Measurements from ENCODE around the gene C2CD3. TPM values are rescaled to one million over a fixed set of nuclear protein-coding genes. Genes with fewer than 3 reads are reported as not detected.

Gene C2CD3, protein sequence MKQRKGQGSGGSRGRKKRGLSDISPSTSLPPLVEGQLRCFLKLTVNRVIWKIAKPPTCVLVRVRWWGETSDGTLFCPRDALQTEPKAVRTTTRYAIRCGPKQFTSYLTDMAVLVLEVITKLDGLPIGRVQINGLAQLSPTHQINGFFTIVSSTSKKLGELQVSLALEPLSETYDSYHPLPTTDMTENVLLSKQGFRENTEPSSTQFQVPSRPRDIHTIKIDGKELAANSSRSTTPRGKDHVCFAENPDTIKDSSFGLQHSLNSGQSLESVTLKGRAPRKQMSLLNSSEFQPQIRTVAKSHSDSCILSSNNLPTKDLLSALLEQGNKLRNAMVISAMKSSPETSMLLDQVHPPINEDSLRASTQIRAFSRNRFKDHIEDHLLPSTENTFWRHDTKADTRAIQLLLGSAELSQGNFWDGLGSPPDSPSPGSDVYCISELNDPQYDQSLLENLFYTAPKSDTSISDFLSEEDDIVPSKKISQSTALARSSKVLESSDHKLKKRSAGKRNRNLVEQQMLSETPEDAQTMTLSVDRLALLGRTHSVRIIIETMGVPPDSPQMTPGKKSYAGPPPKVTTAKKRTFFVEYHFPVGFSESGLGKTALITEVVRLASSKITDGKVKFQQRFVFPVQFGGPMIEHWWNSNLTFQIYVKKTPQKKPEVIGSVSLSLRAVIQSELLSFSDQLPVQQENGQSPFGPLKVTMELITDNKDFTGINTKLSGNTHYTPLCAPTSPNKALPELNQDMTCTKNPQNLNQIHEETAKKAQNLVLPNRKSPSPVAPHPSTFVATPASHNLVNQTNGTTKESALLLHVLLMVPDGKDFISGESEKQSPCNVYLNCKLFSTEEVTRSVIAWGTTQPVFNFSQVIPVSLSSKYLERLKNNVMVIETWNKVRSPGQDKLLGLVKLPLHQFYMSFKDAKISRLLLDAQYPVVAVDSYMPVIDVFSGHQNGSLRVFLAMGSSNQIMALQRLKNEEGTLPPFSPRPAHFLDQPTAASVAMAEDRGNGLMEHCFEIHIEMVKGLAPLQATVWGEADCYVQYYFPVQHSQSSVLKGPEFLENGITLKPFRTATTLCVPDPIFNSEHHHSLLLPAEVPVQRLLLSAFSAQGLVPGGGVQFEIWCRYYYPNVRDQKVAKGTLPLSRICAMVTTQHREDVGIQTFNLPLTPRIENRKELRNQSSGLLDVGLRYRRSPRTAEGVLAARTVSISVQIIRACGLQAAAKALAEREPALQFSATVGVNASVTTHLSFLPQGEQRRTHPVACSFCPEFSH (N-terminal part only)
- 44.8 TPM for total RNA-seq

DNA sequence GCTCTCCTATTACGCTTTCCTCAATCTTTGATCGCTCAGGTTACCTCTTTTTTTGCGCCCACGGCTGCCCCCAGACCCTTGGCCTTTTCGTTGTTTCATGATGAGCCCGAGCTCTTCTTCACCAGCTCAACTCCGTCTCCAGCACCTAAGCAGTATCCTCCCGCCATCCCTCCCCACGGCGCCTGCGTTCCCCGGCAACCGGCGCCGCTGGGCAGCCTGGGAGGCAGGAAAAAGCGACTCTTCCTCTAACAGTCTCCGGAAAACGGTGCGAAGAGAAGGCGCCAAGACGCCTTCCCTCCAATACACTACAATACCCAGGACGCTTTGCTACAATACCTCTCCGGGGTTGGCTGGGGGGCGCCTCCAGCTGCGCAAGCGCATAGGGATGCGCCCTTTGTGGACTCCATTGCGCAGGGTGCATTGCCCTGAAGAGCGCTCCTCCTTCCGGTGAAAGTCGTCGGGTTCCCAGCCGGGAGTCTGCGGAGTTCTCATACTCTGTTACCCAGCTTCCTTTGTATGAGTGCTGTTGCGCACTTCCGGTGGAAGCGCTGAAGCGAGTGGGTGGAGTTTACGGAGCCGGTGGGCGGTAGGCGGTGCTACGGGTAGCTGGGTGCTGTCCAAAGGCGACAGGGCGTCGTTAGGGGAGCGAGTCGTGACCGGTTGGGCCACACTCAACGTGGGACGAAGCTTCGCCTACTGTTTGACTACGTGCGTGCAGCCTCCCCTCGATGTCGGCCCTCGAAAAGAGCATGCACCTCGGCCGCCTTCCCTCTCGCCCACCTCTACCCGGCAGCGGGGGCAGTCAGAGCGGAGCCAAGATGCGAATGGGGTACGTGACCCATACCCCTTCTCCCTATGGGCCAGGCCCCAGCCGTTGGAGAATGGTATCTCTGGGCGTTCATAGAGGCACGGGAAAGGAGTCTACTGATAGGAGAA is at the start of gene C2CD3, which contains the start of gene PPME1:
C2CD3 (minus strand) TSS at position 309 of the 936 bp plus-strand sequence; CDS start at position 99, 210 bp downstream.
PPME1 (plus strand) TSS at position 596 of the 936 bp plus-strand sequence; CDS start at position 729, 133 bp downstream.

DNA sequence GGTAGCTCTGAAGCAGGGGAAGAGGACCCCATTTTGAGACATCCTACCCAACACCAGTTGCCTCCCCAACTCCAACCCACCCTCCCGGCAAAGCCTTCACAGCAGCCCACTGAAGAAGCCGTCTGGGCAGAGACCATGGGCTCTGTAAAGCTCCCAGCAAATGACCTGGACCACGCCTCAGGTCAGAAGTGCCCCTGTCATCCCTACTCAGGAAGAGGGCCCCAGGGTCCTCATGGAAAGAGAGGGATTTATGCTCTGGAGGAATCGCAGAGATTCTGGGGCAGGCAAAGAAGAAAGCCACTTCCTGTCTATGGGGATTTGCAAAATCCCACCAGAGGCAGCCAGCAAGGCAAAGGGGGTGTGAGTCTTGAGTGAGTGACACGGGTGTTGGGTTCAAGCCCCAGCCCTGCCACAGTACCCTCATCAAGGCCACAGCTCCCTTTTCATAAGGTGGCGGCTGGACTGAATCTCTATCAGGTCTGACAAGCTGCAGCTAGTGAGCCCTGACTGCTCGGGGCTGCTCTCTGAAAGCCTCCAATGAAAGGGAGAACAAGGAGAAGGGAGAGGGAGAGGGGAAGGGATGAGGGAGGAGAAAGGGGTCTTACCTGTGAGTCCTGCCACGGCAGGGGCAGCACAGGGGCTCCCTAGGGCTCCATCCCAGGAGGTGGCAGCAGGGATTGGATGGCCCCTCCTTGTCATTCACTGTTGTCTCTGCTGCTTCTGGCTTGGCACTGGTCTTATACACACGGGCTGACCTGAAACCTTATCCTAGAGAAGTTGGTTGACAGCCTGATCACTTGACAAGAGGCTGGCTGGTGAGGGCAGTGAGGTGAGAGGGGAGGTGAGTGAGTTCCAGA is 162.2 kb downstream of the C2CD3 start, which contains the start of gene UCP3:
UCP3 (minus strand) TSS at position 713 of the 857 bp plus-strand sequence. CDS start 2,043 bp downstream, outside the sequence.

GRCh38 chr11:73982595-73982989 is 188.2 kb downstream of the C2CD3 start, which contains the start of gene UCP2:
UCP2 (minus strand) TSS chr11:73982843; CDS start chr11:73978378, 4,465 bp downstream.

Other genes with a start within 250 kb of the C2CD3 start
- 1.0 TPM for gene DNAJB13, start 220.0 kb downstream of the C2CD3 start, total RNA-seq
- gene UCP2, start 188.2 kb downstream of the C2CD3 start, total RNA-seq = 47.4 TPM
- gene UCP3, start 161.9 kb downstream of the C2CD3 start, total RNA-seq = 1.6 TPM
- 37.2 TPM for gene PPME1, start 287 bp upstream of the C2CD3 start, total RNA-seq
- 4.3 TPM for gene P4HA3, start 140.6 kb upstream of the C2CD3 start, total RNA-seq
- gene PGM2L1, start 227.4 kb upstream of the C2CD3 start, total RNA-seq = 24.2 TPM